GM19468 (cell line): ENCODE measurements around the gene RPTOR.
"Not testable (repeated sequence)": the region's sequence is repeated elsewhere in the genome, so short reads cannot be mapped to it uniquely, and the experiment has no call there.

ENCODE experiments used
- ATAC-seq: cut with Tn5 transposase; IDR thresholded peaks from one replicate; pipeline ENCODE4 v1.9.1; 2021; ENCODE audit warnings: mild to moderate bottlenecking, moderate library complexity, moderate number of reproducible peaks; ENCODE audit not compliant: unreplicated experiment; ENCODE audit errors: extremely low read depth

RPTOR gene

DNA sequence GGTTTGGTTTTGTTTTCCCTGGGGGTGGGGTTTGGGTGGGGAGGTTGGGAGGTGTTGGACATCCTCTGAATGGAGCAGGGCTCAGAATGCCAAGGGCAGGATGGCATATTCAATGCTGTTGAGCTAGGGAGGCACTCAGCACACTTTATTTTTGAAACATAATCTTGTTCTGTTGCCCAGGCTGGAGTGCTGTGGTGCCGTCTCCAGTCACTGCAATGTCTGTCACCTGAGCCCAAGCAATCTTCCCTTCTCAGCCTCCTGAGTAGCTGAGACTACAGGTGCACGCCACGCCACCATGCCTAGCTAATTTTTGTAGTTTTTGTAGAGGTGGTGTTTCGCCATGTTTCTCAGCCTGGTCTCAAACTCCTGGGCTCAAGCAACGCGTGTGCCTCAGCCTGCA, 186.1 kb downstream of the RPTOR start:
- ATAC-seq, result no peak

DNA sequence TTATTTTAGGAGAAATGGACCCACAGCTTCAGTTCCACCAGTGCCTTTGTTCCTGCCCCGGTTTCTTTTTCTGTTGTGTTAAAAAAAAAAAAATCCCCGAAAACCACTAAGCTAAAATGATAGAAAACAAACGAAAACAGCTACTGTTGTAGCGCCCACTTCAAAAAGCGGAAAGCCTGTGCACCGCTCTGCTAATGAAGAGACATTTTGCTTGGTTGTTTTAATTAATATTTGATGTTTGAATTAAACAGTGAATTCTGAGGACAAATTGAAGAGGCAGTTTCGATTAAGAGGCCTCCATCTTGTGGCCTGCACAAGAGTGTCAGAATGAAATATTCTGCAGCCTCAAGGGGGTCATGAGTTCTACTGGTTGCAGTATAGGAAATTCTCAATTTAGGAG, 186.7 kb downstream of the RPTOR start:
- ATAC-seq, result no peak

DNA sequence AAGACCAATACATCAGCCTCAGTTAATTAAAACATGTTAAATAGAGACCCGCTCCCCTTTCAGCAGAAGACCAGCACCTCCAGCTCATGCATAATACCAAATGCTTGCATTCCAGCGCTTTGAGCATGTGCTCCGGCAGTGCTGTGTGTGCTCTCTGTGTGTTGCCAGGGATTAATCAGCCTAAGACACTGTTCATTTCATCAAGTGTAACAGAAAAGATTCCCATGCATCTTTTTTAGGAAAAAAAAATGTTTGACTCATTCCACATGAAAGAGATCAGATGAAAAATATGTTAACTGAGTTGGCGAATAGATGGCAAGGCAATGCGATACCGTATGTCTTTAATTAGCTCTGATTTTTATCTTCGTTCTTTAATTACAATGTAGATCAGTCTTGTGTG, 187.6 kb downstream of the RPTOR start:
- ATAC-seq, result no peak

DNA sequence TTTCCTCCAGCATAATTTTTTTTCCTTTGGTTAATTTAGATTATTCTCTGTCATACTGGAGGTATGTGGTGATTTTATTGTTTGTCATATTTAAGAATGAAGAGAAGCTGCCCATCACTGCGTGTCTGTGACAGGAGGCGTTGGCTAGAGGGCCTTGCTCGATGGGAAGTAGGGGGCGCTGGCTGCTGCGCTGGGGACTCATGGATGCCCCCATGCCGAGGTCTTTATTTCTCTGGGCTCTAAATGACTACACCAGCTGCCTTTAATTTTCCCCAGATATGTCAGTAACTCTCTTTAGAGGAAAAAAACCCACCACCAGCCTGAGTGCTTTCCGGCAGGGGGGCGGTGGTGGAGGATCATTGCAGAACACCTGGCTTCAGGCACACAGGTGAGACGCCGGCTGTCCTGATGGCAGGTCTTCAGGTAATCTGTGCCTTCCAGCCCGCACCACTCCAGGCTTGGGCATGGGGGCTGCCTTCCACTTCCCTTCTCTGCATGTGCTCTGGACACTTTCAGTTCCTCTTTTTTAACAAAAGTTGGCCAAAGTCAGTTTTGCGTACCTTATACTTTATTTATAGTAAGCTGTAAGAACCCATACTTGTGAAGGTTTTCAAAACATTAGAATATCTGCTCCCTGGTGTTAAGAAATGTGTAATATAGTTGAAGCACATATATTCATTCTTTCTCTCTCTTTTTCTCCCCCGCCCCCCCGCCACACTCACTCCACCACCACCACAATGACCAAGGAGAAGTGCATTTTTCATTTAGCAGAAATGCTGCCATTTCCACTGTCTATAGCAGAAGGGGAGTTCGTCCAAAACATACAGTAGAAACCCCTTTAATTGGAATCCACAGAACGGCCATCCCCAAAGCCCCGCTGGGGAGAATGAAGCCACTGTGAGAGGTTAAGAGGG, 192.7 kb downstream of the RPTOR start:
- ATAC-seq, result peak; percentile 45

DNA sequence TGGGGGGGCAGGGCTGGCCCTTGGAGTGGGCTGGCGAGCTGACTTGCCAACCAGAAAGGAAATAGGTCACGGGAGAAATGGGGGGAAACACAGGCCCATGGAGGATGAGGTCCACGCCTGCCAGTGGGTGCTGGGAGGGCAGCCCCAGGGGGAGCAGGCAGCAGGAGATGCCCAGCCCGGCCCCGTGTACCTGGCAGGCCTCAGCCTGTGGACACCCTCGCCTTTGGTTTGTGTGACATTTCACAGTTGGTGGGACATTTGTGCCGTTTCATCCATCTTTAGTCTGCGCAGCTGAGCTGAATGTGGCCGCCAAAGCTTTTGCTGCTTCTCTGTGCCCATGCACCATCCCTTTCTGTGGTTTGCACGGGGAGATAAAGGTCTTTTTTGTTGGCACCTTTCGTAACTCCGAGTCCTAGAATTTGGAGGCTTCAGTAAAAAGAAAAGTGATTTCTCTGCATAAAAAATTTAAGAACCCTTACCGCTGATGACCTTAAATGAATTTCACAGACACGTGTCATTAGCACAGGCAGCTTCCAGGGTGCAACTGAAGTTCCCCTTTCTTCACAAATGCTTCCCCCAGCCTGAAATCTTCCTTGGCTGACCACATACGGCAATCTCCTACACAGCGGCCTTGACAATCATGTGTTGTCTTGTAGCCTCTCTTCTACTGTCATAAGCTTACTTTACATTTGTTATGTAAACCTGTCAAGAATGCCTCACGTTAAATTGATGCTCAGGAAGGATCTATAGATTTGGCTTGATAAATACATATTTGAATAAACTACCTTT, 193.6 kb downstream of the RPTOR start:
- no peak for ATAC-seq

DNA sequence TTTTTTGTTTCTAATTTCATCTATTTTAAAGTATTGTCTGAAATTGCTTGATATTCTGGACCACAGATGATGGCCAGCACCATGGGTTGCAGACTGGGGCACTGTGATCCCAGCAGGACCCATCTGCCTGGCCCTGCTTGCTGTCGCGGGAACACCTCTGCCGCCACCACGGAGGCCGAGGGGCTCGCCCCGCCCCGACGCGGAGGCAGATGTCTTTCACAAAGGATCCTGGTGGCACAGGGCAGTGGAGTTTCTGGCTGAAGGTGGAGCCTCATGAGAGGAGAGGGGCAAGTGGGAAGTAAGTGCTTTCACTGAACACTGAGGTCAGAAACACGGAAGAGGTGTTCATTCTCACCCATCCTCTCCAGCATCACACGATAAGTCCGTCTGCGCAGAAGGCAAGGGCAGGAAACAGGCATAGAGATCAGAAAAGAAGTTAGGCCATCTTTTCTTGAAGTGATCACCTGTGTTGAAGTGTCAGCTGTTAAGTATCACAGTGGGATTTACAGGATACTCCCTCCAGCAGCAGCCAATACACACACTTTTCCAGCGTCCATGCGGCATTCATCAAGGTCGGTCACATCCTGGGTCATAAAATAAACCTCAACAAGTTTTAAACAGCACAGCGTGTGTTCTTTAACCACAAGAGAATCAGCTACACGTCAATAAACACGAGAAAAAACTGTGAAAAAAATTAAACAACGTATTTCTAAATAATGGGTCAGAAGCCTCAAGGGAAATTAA, 194.5 kb downstream of the RPTOR start:
- no peak for ATAC-seq

DNA sequence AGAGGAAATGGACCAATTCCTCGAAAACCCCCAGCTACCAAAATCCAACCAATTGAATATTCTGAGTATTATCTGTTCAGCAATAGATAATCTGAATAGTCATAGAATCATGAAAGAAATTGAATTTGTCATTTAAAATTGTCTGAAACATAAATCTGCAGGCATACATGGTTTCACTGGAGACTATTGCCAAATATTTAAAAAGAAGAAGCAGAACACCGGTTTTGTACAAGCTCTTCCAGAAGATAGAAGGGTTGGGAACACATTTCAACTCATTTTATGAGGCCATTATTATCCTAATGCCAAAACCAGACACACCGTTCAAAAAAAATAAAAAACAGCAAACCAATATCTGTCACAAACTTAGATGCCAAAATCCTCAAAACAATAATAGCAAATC, 195.5 kb downstream of the RPTOR start:
- ATAC-seq, result no peak

DNA sequence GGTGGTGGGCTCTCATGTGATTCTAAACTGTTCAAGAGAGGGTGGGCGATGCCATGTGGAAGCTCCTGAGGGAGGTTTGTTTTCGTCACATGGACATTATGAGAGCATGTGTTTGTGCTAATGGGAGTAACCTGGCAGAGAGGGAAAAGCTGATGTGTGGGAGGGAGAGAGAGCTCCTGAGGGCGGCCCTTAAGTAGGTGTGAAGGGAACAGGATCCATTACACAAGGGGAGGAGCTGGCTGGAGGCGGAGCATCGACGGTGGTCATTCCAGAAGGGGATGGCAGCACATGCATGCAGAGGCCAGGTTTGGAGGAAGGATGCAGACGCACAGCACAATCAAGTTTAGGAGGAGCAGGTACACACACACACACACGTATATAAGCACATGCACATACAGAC, 197.5 kb downstream of the RPTOR start:
- no peak for ATAC-seq

DNA sequence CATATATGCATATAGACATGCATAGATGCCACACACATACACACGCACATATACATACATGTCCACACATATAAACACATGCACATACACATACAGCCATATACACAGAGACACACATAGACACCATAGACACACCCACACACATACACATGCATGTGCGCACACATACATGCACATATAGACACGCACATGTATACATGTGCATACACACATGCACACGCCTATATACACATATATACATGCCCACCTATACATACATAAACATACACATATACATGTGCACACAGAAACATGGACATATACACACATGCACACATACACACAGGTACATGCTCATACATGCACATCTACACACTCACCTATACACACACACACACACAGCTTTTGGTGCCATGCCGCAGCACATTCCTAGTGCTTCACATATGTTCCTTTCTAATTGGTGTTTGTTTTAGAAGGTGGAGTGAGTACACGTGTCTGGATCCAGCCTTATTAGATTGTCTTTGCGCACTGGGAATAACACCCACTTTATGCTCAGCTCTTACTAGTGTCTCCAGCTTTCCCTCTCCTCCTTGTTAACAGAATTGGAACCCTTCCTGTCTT, 198.0 kb downstream of the RPTOR start:
- no peak for ATAC-seq

DNA sequence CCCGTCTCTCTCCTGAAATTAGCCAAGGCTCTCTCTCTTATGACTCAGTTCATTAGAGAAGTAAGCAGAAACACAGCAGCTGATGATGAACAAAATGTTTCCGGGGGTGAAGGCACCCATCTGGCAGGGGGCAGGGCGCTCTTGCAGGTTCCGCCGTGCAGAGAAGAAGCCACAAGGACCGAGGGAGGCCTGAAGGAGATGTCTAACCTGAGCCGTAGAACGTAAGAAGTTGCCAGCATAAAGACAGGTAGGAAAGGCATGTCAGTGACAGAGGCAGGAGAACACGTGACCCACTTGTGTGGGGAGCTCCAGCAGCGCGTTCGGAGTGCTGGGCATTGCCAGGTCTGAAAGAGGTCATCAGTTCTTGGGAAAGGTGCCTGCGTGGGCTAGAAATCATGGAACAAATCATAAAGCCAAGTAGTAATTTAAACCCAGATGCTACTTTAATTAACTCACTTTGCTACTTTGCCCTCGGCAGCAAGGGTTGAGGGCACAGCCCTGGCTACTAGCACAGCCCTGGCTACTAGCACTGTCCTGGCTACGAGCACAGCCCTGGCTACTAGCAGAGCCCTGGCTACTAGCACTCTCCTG, 198.6 kb downstream of the RPTOR start:
- ATAC-seq, result no peak

DNA sequence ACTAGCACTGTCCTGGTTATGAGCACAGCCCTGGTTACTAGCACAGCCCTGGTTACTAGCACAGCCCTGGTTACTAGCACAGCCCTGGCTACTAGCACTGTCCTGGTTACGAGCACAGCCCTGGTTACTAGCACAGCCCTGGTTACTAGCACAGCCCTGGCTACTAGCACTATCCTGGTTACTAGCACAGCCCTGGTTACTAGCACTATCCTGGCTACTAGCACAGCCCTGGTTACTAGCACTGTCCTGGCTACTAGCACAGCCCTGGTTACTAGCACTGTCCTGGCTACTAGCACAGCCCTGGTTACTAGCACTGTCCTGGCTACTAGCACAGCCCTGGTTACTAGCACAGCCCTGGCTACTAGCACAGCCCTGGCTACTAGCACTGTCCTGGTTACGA, 199.3 kb downstream of the RPTOR start:
- ATAC-seq, result not testable (repeated sequence)

DNA sequence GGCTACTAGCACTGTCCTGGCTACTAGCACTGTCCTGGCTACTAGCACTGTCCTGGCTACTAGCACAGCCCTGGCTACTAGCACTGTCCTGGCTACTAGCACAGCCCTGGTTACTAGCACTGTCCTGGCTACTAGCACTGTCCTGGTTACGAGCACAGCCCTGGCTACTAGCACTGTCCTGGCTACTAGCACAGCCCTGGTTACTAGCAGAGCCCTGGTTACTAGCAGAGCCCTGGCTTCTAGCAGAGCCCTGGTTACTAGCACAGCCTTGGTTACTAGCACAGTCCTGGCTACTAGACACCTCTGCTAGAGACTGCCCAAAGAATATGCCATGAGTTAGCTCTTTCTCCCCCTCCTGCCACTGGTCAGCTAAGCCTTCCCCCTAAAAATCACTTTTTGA, 200.1 kb downstream of the RPTOR start:
- not testable (repeated sequence) for ATAC-seq

DNA sequence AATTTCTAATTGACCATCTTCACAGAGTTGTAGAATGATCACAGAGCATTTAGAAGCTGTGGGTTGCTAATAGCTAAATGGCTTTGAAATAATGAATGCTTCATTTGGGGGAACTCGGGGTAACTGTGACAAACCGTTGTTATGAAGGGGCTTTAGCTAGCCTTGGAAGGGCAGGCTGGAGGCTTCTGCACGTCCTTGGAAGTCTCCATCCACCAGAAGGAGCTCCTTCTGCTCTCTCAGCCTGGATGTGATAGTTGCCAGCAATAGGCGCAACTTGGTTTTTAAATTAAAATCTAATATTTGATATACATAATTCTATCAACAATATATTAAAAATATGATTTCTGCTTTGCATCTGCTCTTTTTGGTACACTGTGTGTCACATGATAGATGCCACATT, 200.5 kb downstream of the RPTOR start:
- ATAC-seq, result no peak

DNA sequence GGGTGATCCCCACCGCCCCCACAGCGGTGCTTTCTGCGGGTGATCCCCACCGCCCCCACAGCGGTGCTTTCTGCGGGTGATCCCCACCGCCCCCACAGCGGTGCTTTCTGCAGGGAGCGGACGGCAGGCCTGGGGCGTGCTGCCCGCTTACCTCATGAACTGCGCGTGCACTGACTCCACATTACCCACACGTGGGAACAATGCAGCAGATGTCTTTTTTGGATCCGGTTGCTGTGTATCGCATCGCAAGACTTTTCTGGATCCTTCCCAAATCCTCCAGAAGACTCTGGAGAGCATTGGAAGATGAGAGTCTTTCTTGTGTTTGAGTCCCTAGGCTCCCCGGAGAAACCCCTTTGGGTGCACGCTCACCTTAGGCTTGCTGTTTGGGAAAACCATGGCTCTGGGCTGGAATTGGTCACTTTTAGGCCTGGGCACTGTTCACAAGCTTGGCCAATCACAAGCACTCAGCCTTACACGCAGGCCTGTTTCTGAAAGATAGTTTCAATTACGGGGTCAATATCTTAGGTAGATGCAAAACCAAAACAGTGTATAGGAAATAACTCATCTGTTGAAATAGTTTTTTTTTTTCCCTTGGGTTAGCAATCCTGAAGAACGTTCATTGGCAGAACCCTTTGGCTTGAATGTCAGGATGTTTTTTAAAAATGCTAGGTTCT, 201.8 kb downstream of the RPTOR start:
- no peak for ATAC-seq

DNA sequence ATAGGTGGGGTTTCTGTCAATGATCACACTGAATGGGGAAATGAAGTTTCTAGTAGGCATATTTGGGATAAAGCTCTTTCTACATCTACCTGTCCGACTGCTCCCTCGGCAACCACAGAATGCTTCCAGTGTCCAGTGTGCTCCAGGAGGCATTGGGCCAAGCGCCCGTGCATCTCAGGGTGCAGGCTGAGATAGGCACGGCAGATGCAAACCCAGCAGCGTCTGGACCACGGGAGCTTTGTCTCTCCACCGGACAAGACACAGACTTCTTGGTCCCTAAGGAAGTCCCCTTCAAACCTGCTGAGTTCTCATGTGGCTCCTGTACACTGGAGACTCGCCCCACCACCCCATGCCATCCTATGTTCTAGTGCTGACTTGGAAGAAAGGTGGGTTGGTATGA, 202.8 kb downstream of the RPTOR start:
- ATAC-seq, result no peak

DNA sequence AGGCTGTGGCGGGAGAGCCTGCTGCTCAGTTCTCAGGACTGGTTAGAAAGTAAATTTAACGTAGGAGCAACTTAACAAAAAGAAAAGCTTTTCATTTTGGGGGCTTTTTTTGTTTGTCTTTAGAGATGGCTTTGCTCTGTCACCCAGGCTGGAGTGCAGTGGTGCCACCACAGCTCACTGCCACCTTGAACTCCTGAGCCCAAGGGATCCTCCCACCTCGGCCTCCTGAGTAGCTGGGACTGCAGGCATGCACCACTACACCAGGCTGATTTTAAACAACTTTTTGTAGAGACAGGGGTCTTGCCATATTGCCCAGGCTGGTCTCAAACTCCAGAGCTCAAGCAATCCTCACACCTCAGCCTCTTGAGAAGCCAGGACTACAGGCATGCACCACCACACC, 205.0 kb downstream of the RPTOR start:
- ATAC-seq, result no peak

DNA sequence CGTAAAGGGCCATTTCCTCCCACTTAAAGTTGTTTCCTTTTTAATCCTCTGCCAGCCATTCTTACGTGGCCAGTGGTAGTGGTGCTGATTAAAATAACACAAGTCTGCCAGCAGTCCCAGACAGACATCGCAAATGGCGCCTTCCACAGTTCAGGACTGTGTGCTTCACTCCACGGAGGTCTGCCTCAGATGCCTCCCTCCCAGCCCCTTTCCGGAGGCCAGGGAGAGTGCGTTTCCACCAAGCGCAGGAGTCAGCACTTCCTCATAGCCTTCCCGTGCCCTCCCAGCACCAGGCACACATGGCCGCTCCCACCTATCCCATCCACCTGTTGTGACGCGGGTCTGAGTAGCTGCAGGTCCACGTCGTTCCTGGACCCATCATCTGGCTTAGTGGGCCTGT, 205.6 kb downstream of the RPTOR start:
- no peak for ATAC-seq

DNA sequence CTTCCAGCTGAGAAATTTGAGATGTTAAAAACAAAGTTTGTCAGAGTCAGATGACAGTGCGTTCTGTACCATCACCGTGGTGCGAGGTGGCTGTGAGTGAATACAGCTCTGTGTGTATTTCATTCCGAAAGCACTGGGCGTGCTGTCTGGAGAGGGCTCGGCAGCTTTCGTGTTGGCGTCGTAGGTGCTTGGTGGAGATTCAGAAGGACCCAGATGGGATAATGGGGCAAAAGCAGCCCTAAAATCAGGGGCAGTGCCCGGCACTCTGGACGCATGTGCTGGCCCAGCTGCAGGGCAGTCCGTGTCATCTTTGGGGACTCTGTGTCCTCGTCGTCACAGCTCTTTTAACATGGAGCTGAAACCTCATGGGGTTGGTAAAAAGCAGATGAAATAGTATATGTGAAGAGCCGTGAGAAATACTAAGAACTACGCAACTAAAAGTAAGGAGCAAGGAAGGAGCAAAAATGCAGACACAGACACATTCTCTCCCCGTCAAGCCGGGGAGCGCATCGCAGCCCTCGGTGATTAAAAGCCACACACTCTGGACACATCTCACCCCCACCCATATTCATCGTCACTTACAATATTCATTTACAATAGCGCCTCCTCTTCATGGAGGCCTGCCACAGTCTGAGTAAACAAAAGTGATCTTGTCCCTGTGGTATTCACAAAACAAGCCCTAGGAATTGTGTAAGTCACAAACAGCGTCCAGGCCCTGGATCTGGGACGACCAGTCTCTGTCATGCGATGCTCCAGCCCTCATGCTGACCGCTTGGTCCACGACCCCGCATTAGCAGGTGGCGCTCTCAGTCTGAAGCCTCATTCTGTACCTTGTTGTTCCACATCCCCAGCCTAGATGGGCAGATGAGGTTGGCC, 206.7 kb downstream of the RPTOR start:
- ATAC-seq, result no peak
